Neural progenitor cell (in vitro differentiated cells): ENCODE data around the gene PLEKHG2. TPM values are rescaled to one million over a fixed set of nuclear protein-coding genes. Genes with fewer than 3 reads are reported as not detected.

ENCODE experiments used
- DNase-seq: peaks from one replicate; pipeline ENCODE4 v3.0.0-alpha.2; 2016; ENCODE audit warnings: low spot score
- H2AFZ ChIP-seq: fragments of 200-600 bp; sonication (generic); replicated peaks from 2 replicates; pipeline ENCODE4 v1.6.1; 2016; ENCODE audit warnings: antibody characterized with exemption
- H3F3A ChIP-seq: fragments of 200-600 bp; sonication (generic); 2 replicates; pipeline ENCODE4 v1.6.1; 2016; ENCODE audit warnings: antibody characterized with exemption, low read depth
- H3K27ac ChIP-seq: fragments of 200-600 bp; sonication (generic); 2 replicates; pipeline ENCODE4 v1.5.1; 2016; ENCODE audit warnings: mild to moderate bottlenecking
- H3K27me3 ChIP-seq: fragments of 200-600 bp; sonication (generic); 2 replicates; pipeline ENCODE4 v1.6.1; 2016; ENCODE audit warnings: mild to moderate bottlenecking, moderate library complexity
- H3K36me3 ChIP-seq: fragments of 200-600 bp; sonication (generic); 2 replicates; pipeline ENCODE4 v1.5.1; 2016
- H3K4me1 ChIP-seq: fragments of 200-600 bp; sonication (generic); 2 replicates; pipeline ENCODE4 v1.6.1; 2016; ENCODE audit warnings: mixed run types
- H3K4me2 ChIP-seq: fragments of 200-600 bp; sonication (generic); 2 replicates; pipeline ENCODE4 v1.6.1; 2016
- H3K4me3 ChIP-seq: fragments of 200-600 bp; sonication (generic); 2 replicates; pipeline ENCODE4 v1.5.1; 2016
- H3K79me2 ChIP-seq: fragments of 200-600 bp; sonication (generic); 2 replicates; pipeline ENCODE4 v1.6.1; 2016; ENCODE audit warnings: low read depth
- H3K9ac ChIP-seq: fragments of 200-600 bp; sonication (generic); 2 replicates; pipeline ENCODE4 v1.6.1; 2016
- H3K9me3 ChIP-seq: fragments of 200-600 bp; sonication (generic); 2 replicates; pipeline ENCODE4 v1.5.1; 2016; ENCODE audit warnings: low read depth
- H4K20me1 ChIP-seq: fragments of 200-600 bp; sonication (generic); 2 replicates; pipeline ENCODE4 v1.6.1; 2016; ENCODE audit warnings: low read depth
- H3K27ac Mint-ChIP-seq: 3 replicates; pipeline ENCODE4 v1.8.0; 2021; ENCODE audit warnings: mixed read lengths
- H3K27me3 Mint-ChIP-seq: 2 replicates; pipeline ENCODE4 v1.8.0; 2022; ENCODE audit warnings: low read depth, mild to moderate bottlenecking, inconsistent platforms, moderate library complexity, mixed read lengths; ENCODE audit not compliant: insufficient read depth
- H3K36me3 Mint-ChIP-seq: 3 replicates; pipeline ENCODE4 v1.8.0; 2021; ENCODE audit warnings: mixed read lengths
- H3K4me1 Mint-ChIP-seq: 3 replicates; pipeline ENCODE4 v1.8.0; 2021; ENCODE audit warnings: mixed read lengths
- H3K4me3 Mint-ChIP-seq: 3 replicates; pipeline ENCODE4 v1.8.0; 2021; ENCODE audit warnings: mild to moderate bottlenecking, moderate library complexity, mixed read lengths
- H3K9me3 Mint-ChIP-seq: 3 replicates; pipeline ENCODE4 v1.8.0; 2020; ENCODE audit warnings: mixed read lengths
- EZH2 ChIP-seq: fragments of 200-600 bp; sonication (generic); IDR thresholded peaks from 2 replicates; pipeline ENCODE4 v1.6.1; 2017; ENCODE audit warnings: antibody characterized with exemption, mild to moderate bottlenecking, moderate library complexity
- EZH2phosphoT487 ChIP-seq: fragments of 200-600 bp; sonication (generic); IDR thresholded peaks from 2 replicates; pipeline ENCODE4 v1.6.1; 2017; ENCODE audit warnings: antibody characterized with exemption
- total RNA-seq: library from RNA; depleted of rRNA; stranded (reverse); fragments of >200 nt; gene quantifications from 2 replicates; pipeline ENCODE4 v1.2.3, GENCODE V29; 2015; ENCODE audit warnings: low replicate concordance
- TF ChIP-seq, protein P1 (sequence below): fragments of 200-600 bp; sonication (generic); IDR thresholded peaks from 2 replicates; pipeline ENCODE4 v1.5.1; 2017; ENCODE audit warnings: antibody characterized with exemption, mild to moderate bottlenecking

PLEKHG2 gene
- total RNA-seq, 1 donor from 2014 or later: 10.7 TPM

DNA sequence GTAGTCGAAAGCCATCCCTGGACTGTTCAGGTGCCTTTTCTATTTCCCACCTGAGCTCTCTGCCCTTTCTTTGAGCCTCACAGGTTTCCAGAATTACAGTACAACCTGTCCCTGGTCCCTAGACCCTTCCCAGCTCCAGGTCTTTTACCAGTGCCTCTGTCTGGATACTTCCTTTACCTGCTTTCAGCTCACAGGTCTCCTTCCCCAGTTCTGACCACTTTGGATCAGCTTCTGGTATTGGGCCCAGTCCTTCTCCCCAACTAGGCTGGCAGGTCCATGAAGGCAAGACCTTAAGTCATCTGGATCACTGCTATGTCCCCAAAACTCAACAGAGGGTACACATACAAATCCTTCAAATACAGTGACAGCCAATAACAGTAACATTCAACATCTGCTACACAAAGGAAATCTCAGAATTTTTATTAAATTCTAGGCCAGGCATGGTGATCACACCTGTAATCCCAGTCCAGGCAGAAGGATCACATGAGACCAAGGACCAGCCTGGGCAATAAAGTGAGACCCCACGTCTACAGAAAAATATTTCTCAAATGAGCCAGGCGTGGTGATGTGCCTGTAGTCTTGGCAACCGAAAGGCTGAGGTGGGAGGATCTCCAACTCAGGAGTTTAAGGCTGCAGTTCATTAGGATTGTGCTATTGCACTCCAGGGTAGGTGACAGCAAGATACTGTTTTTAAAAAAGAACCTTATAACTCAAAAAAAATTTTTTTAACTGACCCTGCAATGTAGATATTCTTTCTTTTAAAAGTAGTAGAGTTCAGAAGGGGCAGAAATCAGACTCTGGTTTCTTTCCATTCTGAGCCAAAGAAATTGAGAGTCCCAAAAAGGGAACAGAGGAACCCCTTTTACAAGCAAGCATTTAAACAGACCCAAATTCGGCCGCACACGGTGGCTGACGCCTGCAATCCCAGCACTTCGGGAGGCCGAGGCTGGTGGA is 21.9 kb downstream of the PLEKHG2 start:
- Mint-ChIP-seq H3K27ac (no peak overlapping the region), H3K27me3 (peaks cover 2% of the 10 kb centered on the region), H3K4me3 (peak overlapping the region; percentile 100), H3K9me3 (no peaks in the 10 kb centered on the region), H3K4me1 (peaks cover 24% of the 10 kb centered on the region), H3K36me3 (peaks cover 17% of the 10 kb centered on the region)
- peaks cover 26% of the 10 kb centered on the region for H4K20me1 ChIP-seq
- H3K27me3 ChIP-seq: no peaks in the 10 kb centered on the region
- peaks cover 16% of the 10 kb centered on the region for H3K36me3 ChIP-seq
- H3K4me2 ChIP-seq: peak overlapping the region; percentile 98
- TF ChIP-seq EZH2: no peak
- no peak for TF ChIP-seq EZH2phosphoT487
- TF ChIP-seq, protein P1, sequence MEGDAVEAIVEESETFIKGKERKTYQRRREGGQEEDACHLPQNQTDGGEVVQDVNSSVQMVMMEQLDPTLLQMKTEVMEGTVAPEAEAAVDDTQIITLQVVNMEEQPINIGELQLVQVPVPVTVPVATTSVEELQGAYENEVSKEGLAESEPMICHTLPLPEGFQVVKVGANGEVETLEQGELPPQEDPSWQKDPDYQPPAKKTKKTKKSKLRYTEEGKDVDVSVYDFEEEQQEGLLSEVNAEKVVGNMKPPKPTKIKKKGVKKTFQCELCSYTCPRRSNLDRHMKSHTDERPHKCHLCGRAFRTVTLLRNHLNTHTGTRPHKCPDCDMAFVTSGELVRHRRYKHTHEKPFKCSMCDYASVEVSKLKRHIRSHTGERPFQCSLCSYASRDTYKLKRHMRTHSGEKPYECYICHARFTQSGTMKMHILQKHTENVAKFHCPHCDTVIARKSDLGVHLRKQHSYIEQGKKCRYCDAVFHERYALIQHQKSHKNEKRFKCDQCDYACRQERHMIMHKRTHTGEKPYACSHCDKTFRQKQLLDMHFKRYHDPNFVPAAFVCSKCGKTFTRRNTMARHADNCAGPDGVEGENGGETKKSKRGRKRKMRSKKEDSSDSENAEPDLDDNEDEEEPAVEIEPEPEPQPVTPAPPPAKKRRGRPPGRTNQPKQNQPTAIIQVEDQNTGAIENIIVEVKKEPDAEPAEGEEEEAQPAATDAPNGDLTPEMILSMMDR: no peak
- H3K4me3 ChIP-seq: peak overlapping the region; percentile 100
- no peak overlapping the region for H3K27ac ChIP-seq
- DNase-seq: no peak
- no peak overlapping the region for H2AFZ ChIP-seq
- peaks cover 31% of the 10 kb centered on the region for H3K79me2 ChIP-seq
- peaks cover 17% of the 10 kb centered on the region for H3K4me1 ChIP-seq
- no peaks in the 10 kb centered on the region for H3K9me3 ChIP-seq
- H3K9ac ChIP-seq: peak overlapping the region; percentile 99
- peaks cover 66% of the 10 kb centered on the region for H3F3A ChIP-seq

DNA sequence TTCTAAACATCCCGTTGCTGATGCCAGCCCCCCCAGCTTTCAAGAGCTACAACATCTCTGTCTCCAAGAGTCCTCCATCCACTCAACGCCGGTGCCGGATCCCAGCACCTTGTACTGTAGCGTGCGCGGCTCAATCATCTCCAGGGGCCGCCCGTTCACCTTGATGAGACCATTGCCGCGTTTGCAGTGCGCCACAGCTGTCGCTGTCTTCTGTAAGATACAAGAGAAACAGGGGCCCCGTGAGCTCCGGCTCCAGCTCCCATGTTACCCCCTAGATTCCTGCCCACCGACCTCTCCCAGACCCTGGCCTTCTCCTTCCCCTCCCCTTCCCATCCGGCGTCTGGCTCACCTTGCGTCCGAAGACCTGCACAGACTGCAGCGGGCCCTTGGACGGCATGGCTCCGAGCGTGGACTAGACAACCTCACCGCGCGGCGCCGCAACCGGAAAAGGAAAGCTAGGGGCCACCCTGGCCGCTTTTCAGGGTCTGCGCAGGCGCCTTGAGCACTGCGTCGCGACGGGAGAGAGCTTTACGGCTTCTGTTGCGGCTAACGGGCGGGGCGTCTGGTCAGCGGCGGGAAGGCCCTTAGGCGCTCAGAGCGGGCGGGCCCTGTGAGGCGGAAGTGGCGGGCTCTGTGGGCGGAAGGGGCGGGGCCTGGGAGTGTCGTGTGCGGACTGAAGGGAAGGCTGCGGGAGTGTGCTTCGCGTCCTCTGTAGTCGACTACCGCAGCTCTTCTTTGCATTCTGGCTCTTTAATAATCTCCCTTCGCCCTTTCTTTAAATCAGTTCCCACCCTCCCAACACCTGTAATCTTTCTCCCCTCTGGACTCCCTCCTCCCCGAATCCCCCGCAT is 23.3 kb downstream of the PLEKHG2 start, which contains the start of gene RPS16:
Gene RPS16 (minus strand): TSS at position 451 of the 851 bp plus-strand sequence. CDS start 54 bp downstream, at position 397.
- peak within 1 kb of the TSS; percentile 83 for H3K27ac ChIP-seq
- H3K27me3 ChIP-seq: no peaks in the 10 kb centered on the region
- H3K79me2 ChIP-seq: peaks cover 31% of the 10 kb centered on the region
- peak within 1 kb of the TSS; percentile 99 for H3K9ac ChIP-seq
- Mint-ChIP-seq H3K4me3 (peak within 1 kb of the TSS; percentile 100), H3K4me1 (peaks cover 24% of the 10 kb centered on the region), H3K27ac (peak within 1 kb of the TSS; percentile 99), H3K9me3 (no peaks in the 10 kb centered on the region), H3K27me3 (peaks cover 4% of the 10 kb centered on the region), H3K36me3 (peaks cover 17% of the 10 kb centered on the region)
- H3K4me1 ChIP-seq: peaks cover 17% of the 10 kb centered on the region
- H3K4me3 ChIP-seq: peak within 1 kb of the TSS; percentile 100
- peak; percentile 100 for DNase-seq
- TF ChIP-seq, protein P1: no peak
- TF ChIP-seq EZH2phosphoT487 (no peak), EZH2 (no peak)
- peaks cover 57% of the 10 kb centered on the region for H3F3A ChIP-seq
- peak within 1 kb of the TSS; percentile 30 for H2AFZ ChIP-seq
- H3K36me3 ChIP-seq: peaks cover 16% of the 10 kb centered on the region
- H3K4me2 ChIP-seq: peak within 1 kb of the TSS; percentile 98
- no peaks in the 10 kb centered on the region for H3K9me3 ChIP-seq
- peaks cover 26% of the 10 kb centered on the region for H4K20me1 ChIP-seq

DNA sequence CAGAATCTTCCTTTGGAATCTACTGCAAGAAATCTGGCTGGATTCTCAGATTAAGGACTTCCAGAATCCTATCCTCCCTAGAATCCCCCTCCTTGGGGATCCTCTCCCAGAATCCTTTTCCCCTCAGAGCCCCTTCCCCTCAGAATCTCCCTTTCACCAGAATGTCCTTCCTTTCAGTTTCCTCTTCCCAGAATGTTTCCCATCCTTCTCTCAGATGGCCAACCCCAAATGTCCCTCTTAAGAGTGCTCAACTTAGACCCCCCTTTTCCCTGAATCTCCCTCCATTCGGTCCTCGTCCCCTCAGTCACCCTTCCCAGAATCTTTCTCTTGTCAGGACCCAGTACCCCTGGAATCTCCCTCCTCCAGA is 23.9 kb downstream of the PLEKHG2 start:
- Histone ChIP-seq H3K27me3 (no peaks in the 10 kb centered on the region), H3K79me2 (peaks cover 31% of the 10 kb centered on the region), H3K4me3 (peak overlapping the region; percentile 100), H3F3A (peaks cover 51% of the 10 kb centered on the region), H3K4me1 (peaks cover 17% of the 10 kb centered on the region), H3K36me3 (peaks cover 16% of the 10 kb centered on the region), H4K20me1 (peaks cover 26% of the 10 kb centered on the region), H3K4me2 (peak overlapping the region; percentile 91), H2AFZ (peak overlapping the region; percentile 30), H3K27ac (peak overlapping the region; percentile 83), H3K9ac (peak overlapping the region; percentile 82), H3K9me3 (no peaks in the 10 kb centered on the region)
- Mint-ChIP-seq H3K36me3 (peaks cover 17% of the 10 kb centered on the region), H3K27me3 (peaks cover 4% of the 10 kb centered on the region), H3K4me3 (peak overlapping the region; percentile 100), H3K9me3 (no peaks in the 10 kb centered on the region), H3K4me1 (peaks cover 24% of the 10 kb centered on the region), H3K27ac (peak overlapping the region; percentile 99)
- TF ChIP-seq EZH2 (no peak), EZH2phosphoT487 (no peak)
- TF ChIP-seq, protein P1: no peak
- no peak for DNase-seq
